ENCODE measurements around the gene BAG1.

Gene BAG1

DNA sequence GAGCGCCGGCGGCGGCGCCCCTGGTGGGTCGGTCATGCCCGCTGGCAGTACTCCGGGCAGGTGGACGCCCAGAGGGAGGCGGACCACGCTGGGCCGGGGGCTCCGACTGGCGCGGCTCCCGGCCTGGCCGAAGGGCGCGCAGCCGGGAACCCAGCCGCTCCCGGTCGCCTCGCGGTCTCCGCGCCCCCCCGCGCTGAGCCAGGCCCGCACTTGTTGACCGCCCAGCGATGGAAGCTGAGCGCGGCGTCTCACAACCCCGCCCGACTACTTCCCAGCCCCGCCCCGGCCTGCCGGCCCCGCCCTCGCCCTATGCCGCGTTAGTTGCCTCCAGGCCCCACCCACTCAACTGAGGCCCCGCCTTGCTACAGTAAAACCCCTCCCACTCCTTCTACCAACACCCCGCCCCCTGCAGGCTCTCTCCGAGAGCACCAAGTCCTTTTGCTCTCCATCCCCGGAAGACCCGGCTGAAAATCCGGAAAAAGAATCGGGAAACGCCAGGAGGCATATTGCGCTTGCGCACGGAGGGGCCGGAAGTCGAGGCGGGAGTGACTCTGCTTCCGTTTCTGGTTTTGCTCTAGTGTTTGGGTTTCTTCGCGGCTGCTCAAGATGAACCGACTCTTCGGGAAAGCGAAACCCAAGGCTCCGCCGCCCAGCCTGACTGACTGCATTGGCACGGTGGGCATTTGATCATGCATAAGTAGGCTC is at the start of gene BAG1, which contains the start of gene CHMP5:
Gene BAG1 (minus strand): TSS at position 236 of the 705 bp plus-strand sequence.
Gene CHMP5 (plus strand): TSS at position 577 of the 705 bp plus-strand sequence. CDS start 30 bp downstream, at position 607.
- TF ChIP-seq, protein P1, sequence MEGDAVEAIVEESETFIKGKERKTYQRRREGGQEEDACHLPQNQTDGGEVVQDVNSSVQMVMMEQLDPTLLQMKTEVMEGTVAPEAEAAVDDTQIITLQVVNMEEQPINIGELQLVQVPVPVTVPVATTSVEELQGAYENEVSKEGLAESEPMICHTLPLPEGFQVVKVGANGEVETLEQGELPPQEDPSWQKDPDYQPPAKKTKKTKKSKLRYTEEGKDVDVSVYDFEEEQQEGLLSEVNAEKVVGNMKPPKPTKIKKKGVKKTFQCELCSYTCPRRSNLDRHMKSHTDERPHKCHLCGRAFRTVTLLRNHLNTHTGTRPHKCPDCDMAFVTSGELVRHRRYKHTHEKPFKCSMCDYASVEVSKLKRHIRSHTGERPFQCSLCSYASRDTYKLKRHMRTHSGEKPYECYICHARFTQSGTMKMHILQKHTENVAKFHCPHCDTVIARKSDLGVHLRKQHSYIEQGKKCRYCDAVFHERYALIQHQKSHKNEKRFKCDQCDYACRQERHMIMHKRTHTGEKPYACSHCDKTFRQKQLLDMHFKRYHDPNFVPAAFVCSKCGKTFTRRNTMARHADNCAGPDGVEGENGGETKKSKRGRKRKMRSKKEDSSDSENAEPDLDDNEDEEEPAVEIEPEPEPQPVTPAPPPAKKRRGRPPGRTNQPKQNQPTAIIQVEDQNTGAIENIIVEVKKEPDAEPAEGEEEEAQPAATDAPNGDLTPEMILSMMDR (IDR thresholded peaks at IDR 0.05; ENCODE audit: control extremely low read depth, extremely low read depth, low read depth, missing control alignments), result no peak
- DNase-seq (ENCODE audit: extremely low spot score), result peak; percentile 99
- ChIA-PET CTCF (interaction anchor here (0.8 to 1.9 kb wide), 5 partner anchors 17 to 202 kb away, joined by 3 to 4 read pairs (median 3); no protein-coding TSS in a partner anchor), POLR2A (interaction anchor here (0.5 to 1.0 kb wide), 2 partner anchors 218 to 240 kb away, joined by 3 to 6 read pairs; partner anchors contain the start of gene DNAJA1)

DNA sequence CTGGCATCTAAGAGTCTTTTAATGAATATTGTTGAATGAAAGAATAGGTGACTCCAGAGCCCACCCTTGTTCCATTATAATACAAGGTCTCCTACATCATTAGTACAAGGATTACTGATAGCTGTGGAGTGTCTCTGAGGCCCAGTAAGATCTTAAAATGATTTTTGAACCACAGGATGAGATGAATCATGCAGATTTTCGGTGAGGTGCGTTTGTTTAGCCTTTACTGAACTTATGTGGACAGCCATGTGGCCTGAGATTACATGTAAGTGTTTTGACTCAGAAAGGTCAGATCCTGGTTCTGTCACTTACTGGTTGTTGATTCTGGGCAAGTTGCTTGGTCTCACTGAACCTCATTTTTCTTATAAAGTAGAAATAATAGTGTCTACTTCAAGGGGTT is 47.4 kb upstream of the BAG1 start:
- CTCF ChIA-PET, result no interaction called here
- DNase-seq (ENCODE audit: extremely low spot score), result no peak
- TF ChIP-seq, protein P1 (IDR thresholded peaks at IDR 0.05; ENCODE audit: control extremely low read depth, extremely low read depth, low read depth, missing control alignments), result no peak
- POLR2A ChIA-PET, result no interaction called here

DNA sequence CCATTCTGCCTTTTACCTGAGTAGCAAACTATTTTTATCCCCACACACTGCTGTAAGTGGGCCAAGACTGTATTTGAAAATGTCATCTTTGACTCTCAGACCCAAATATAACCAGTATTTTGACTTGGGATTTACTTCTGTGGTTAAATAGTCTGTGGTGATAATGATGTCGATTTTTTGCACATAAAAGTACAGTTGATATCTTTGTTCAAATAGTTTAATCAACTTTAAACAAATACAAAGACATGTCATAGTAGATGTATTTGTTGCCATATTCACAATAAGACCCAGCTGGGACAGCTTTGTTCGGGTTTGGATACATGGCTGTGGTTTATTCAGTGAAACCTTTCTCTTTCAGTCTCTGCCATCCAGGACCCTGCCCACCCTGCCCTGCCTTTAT is 46.2 kb upstream of the BAG1 start:
- ChIA-PET POLR2A (no interaction called here), CTCF (interaction anchor here (1.1 kb wide), 1 partner anchor 10 kb away, joined by 4 read pairs; no protein-coding TSS in a partner anchor)
- TF ChIP-seq, protein P1 (IDR thresholded peaks at IDR 0.05; ENCODE audit: control extremely low read depth, extremely low read depth, low read depth, missing control alignments), result no peak
- DNase-seq (ENCODE audit: extremely low spot score), result no peak

DNA sequence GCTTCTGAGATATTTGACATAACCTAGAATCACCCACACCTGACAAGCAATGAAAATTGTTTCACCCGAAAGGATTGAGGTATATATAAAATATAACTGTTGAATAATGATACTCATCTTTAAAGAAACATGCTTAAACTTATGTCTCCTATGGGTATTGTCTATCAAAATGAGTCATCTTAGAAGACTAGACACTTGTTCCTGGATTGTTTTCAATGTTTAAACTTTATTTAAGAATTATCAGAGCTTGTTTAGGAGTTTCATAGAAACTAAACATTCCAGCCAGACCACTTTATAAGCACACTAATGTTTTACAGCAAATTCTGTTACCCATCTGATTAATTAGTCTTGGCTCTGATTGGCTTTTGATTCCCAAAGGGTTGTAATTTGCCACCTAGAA is 45.4 kb upstream of the BAG1 start:
- DNase-seq (ENCODE audit: extremely low spot score), result no peak
- ChIA-PET POLR2A (no interaction called here), CTCF (interaction anchor here (0.7 to 1.2 kb wide), 5 partner anchors 11 to 157 kb away, joined by 3 to 5 read pairs (median 4); partner anchors contain the start of gene NFX1)
- TF ChIP-seq, protein P1 (IDR thresholded peaks at IDR 0.05; ENCODE audit: control extremely low read depth, extremely low read depth, low read depth, missing control alignments), result no peak

DNA sequence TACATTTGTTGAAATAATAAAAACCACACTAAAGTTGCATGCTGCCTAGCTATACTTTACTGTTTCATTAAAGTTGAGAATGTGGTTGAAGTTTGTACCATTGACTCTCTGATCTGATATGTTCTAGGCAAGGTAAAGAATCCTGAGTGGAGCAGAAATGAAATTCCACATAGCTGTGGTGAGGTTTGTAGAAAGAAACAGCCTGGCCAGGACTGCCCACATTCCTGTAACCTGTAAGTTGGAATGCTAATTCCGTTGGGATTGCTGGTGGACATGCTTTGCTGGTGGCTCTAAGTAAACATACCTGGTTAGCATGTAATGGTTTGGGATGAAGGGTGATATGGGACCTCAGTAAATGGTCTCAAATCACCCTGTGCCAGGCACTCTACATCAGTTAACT is 42.6 kb upstream of the BAG1 start:
- ChIA-PET POLR2A (no interaction called here), CTCF (interaction anchor here (1.5 kb wide), 2 partner anchors 11 to 68 kb away, joined by 4 to 5 read pairs; no protein-coding TSS in a partner anchor)
- no peak for DNase-seq (ENCODE audit: extremely low spot score)
- TF ChIP-seq, protein P1 (IDR thresholded peaks at IDR 0.05; ENCODE audit: control extremely low read depth, extremely low read depth, low read depth, missing control alignments), result no peak

DNA sequence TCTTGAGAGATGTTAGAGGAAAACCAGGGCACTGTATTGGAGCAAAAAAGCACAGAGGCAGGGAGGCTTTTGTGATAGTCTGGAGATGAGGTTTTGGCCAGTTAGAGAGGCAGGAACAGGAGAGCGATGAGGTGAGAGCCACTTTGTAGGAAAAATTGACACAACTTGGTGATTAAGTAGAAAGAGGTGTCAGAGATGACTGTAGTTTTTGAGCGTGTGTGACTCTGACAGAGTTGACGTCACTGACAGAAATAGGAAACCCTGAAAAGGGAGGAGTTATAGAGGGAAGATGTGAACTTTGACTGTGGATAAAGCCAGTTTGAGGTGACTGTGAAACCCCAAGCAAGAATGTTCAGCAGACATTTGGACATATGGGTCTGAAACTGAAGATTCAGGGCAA is 41.5 kb upstream of the BAG1 start:
- ChIA-PET POLR2A (no interaction called here), CTCF (interaction anchor here (1.5 kb wide), 1 partner anchor 9 kb away, joined by 6 read pairs; no protein-coding TSS in a partner anchor)
- TF ChIP-seq, protein P1 (IDR thresholded peaks at IDR 0.05; ENCODE audit: control extremely low read depth, extremely low read depth, low read depth, missing control alignments), result no peak
- DNase-seq (ENCODE audit: extremely low spot score), result no peak
